Measurements from ENCODE around the gene AHSG.

DNA sequence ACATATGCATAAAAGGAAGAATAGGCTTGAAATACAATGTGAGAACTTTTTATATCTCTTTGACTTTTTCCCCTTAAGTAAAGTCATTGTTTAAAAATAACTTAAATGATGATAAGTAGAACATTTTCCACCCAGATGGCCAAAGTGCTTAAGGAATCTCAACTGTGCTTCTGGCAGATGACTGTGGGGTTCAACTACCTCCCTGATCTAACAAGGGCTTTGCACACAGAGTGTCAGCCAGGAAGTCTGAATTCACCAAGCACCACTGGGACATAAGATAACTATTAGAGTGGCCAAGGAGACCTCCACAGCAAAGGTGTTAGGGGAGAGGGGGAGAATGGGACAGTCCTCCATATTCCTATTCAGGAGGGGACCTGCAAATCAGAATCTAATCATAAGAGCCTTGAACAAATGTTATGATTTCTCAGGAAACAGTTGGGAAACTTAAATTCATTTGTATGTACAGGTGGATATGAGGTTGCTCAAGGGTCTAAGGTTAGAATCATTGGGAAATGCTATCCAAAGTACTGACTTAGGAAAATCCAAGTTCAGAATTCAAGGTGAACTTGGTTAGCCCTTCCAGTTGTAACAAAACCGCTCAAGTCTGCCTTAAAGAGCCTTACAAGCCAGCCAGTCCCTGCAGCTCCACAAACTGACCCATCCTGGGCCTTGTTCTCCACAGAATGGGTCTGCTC, 27.1 kb downstream of the AHSG start, which contains the start of gene FETUB:
- TF ChIP-seq, protein P1, sequence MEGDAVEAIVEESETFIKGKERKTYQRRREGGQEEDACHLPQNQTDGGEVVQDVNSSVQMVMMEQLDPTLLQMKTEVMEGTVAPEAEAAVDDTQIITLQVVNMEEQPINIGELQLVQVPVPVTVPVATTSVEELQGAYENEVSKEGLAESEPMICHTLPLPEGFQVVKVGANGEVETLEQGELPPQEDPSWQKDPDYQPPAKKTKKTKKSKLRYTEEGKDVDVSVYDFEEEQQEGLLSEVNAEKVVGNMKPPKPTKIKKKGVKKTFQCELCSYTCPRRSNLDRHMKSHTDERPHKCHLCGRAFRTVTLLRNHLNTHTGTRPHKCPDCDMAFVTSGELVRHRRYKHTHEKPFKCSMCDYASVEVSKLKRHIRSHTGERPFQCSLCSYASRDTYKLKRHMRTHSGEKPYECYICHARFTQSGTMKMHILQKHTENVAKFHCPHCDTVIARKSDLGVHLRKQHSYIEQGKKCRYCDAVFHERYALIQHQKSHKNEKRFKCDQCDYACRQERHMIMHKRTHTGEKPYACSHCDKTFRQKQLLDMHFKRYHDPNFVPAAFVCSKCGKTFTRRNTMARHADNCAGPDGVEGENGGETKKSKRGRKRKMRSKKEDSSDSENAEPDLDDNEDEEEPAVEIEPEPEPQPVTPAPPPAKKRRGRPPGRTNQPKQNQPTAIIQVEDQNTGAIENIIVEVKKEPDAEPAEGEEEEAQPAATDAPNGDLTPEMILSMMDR (conservative IDR thresholded peaks at IDR 0.05; ENCODE audit: low read length) = no peak
- TF ChIP-seq EZH2phosphoT487 (IDR thresholded peaks at IDR 0.05; ENCODE audit: borderline replicate concordance) = no peak

All from Loucy (cell line).